Stimulated activated CD4-positive, alpha-beta T cell treated with anti-CD3 and anti-CD28 coated beads, Interleukin-12 subunit alpha, Interleukin-12 subunit beta, amount 100 ng/mL, for 24 hours (primary cell): ENCODE results near the gene TRAF5.

Experiments
- DNase-seq, 2 experiments: peaks; one replicate each; pipeline ENCODE4 v3.0.0-alpha.2; 2020; ENCODE audit warnings: low read depth in 2 of 2

The TRAF5 gene

GRCh38 chr1:211420845-211421454 lies 94.3 kb downstream of the TRAF5 start:
- DNase-seq: no peak

DNA sequence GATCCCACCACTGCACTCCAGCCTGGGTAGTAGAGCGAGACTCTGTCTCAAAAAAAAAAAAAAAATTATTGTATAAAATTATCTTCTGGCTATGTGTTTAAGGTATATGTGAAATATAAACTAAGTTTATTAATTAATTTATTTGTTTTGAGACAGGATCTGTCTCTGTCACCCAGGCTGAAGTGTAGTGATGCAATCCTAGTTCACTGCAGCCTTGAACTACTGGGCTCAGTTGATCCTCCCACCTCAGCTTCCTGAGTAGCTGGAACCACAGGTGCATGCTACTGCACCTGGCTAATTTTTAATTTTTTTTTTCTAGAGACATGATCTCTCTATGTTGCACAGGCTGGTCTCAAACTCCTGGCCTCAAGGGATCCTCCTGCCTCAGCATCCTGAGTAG lies 97.4 kb downstream of the TRAF5 start:
- DNase-seq: no peak
